Neural progenitor cell (in vitro differentiated cells): ENCODE results near the gene MYOM1. TPM values are rescaled to one million over a fixed set of nuclear protein-coding genes. Genes with fewer than 3 reads are reported as not detected.

ENCODE experiments used
- DNase-seq: peaks from one replicate; pipeline ENCODE4 v3.0.0-alpha.2; 2016; ENCODE audit warnings: low spot score
- H2AFZ ChIP-seq: fragments of 200-600 bp; sonication (generic); replicated peaks from 2 replicates; pipeline ENCODE4 v1.6.1; 2016; ENCODE audit warnings: antibody characterized with exemption
- H3F3A ChIP-seq: fragments of 200-600 bp; sonication (generic); 2 replicates; pipeline ENCODE4 v1.6.1; 2016; ENCODE audit warnings: antibody characterized with exemption, low read depth
- H3K27ac ChIP-seq: fragments of 200-600 bp; sonication (generic); 2 replicates; pipeline ENCODE4 v1.5.1; 2016; ENCODE audit warnings: mild to moderate bottlenecking
- H3K27me3 ChIP-seq: fragments of 200-600 bp; sonication (generic); 2 replicates; pipeline ENCODE4 v1.6.1; 2016; ENCODE audit warnings: mild to moderate bottlenecking, moderate library complexity
- H3K36me3 ChIP-seq: fragments of 200-600 bp; sonication (generic); 2 replicates; pipeline ENCODE4 v1.5.1; 2016
- H3K4me1 ChIP-seq: fragments of 200-600 bp; sonication (generic); 2 replicates; pipeline ENCODE4 v1.6.1; 2016; ENCODE audit warnings: mixed run types
- H3K4me2 ChIP-seq: fragments of 200-600 bp; sonication (generic); 2 replicates; pipeline ENCODE4 v1.6.1; 2016
- H3K4me3 ChIP-seq: fragments of 200-600 bp; sonication (generic); 2 replicates; pipeline ENCODE4 v1.5.1; 2016
- H3K79me2 ChIP-seq: fragments of 200-600 bp; sonication (generic); 2 replicates; pipeline ENCODE4 v1.6.1; 2016; ENCODE audit warnings: low read depth
- H3K9ac ChIP-seq: fragments of 200-600 bp; sonication (generic); 2 replicates; pipeline ENCODE4 v1.6.1; 2016
- H3K9me3 ChIP-seq: fragments of 200-600 bp; sonication (generic); 2 replicates; pipeline ENCODE4 v1.5.1; 2016; ENCODE audit warnings: low read depth
- H4K20me1 ChIP-seq: fragments of 200-600 bp; sonication (generic); 2 replicates; pipeline ENCODE4 v1.6.1; 2016; ENCODE audit warnings: low read depth
- H3K27ac Mint-ChIP-seq: 3 replicates; pipeline ENCODE4 v1.8.0; 2021; ENCODE audit warnings: mixed read lengths
- H3K27me3 Mint-ChIP-seq: 2 replicates; pipeline ENCODE4 v1.8.0; 2022; ENCODE audit warnings: low read depth, mild to moderate bottlenecking, inconsistent platforms, moderate library complexity, mixed read lengths; ENCODE audit not compliant: insufficient read depth
- H3K36me3 Mint-ChIP-seq: 3 replicates; pipeline ENCODE4 v1.8.0; 2021; ENCODE audit warnings: mixed read lengths
- H3K4me1 Mint-ChIP-seq: 3 replicates; pipeline ENCODE4 v1.8.0; 2021; ENCODE audit warnings: mixed read lengths
- H3K4me3 Mint-ChIP-seq: 3 replicates; pipeline ENCODE4 v1.8.0; 2021; ENCODE audit warnings: mild to moderate bottlenecking, moderate library complexity, mixed read lengths
- H3K9me3 Mint-ChIP-seq: 3 replicates; pipeline ENCODE4 v1.8.0; 2020; ENCODE audit warnings: mixed read lengths
- CTCF ChIP-seq: fragments of 200-600 bp; sonication (generic); IDR thresholded peaks from 2 replicates; pipeline ENCODE4 v1.5.1; 2017; ENCODE audit warnings: antibody characterized with exemption, mild to moderate bottlenecking
- EZH2 ChIP-seq: fragments of 200-600 bp; sonication (generic); IDR thresholded peaks from 2 replicates; pipeline ENCODE4 v1.6.1; 2017; ENCODE audit warnings: antibody characterized with exemption, mild to moderate bottlenecking, moderate library complexity
- EZH2phosphoT487 ChIP-seq: fragments of 200-600 bp; sonication (generic); IDR thresholded peaks from 2 replicates; pipeline ENCODE4 v1.6.1; 2017; ENCODE audit warnings: antibody characterized with exemption
- total RNA-seq: library from RNA; depleted of rRNA; stranded (reverse); fragments of >200 nt; gene quantifications from 2 replicates; pipeline ENCODE4 v1.2.3, GENCODE V29; 2015; ENCODE audit warnings: low replicate concordance

MYOM1 gene
- total RNA-seq, 1 donor from 2014 or later = 0.45 TPM

- no peaks in the 10 kb centered on the region for H3K27me3 ChIP-seq
- Mint-ChIP-seq H3K4me1 (no peaks in the 10 kb centered on the region), H3K27ac (no peak overlapping the region), H3K4me3 (no peak overlapping the region), H3K9me3 (no peaks in the 10 kb centered on the region), H3K36me3 (no peaks in the 10 kb centered on the region), H3K27me3 (peaks cover 7% of the 10 kb centered on the region)
- H4K20me1 ChIP-seq = no peaks in the 10 kb centered on the region
- no peaks in the 10 kb centered on the region for H3K4me1 ChIP-seq
- no peak overlapping the region for H3K27ac ChIP-seq
- no peak overlapping the region for H2AFZ ChIP-seq
- no peak overlapping the region for H3K4me3 ChIP-seq
- H3K79me2 ChIP-seq = no peaks in the 10 kb centered on the region
- no peak for TF ChIP-seq EZH2phosphoT487
- no peak for TF ChIP-seq CTCF
- no peak for TF ChIP-seq EZH2
- DNase-seq = no peak
- no peak overlapping the region for H3K9ac ChIP-seq
- no peak overlapping the region for H3K4me2 ChIP-seq
- no peaks in the 10 kb centered on the region for H3F3A ChIP-seq
- H3K9me3 ChIP-seq = no peaks in the 10 kb centered on the region
- peaks cover 4% of the 10 kb centered on the region for H3K36me3 ChIP-seq
These were observed 71.7 kb downstream of the MYOM1 start for GRCh38 chr18:3147935-3148554.

- Mint-ChIP-seq H3K36me3 (no peaks in the 10 kb centered on the region), H3K9me3 (peaks cover 9% of the 10 kb centered on the region), H3K4me1 (no peaks in the 10 kb centered on the region), H3K27me3 (no peaks in the 10 kb centered on the region), H3K27ac (no peak overlapping the region), H3K4me3 (no peak overlapping the region)
- DNase-seq = no peak
- Histone ChIP-seq H4K20me1 (no peaks in the 10 kb centered on the region), H3K4me2 (no peak overlapping the region), H3K4me1 (no peaks in the 10 kb centered on the region), H3K27me3 (no peaks in the 10 kb centered on the region), H3K27ac (no peak overlapping the region), H3K9me3 (no peaks in the 10 kb centered on the region), H3K9ac (no peak overlapping the region), H3K36me3 (peaks cover 4% of the 10 kb centered on the region), H2AFZ (no peak overlapping the region), H3F3A (no peaks in the 10 kb centered on the region), H3K4me3 (no peak overlapping the region), H3K79me2 (no peaks in the 10 kb centered on the region)
- TF ChIP-seq EZH2phosphoT487 = no peak
- no peak for TF ChIP-seq EZH2
- TF ChIP-seq CTCF = no peak
These were observed 78.7 kb downstream of the MYOM1 start for GRCh38 chr18:3140986-3141639.

GRCh38 chr18:3140342-3140741, 79.4 kb downstream of the MYOM1 start:
- H4K20me1 ChIP-seq = no peaks in the 10 kb centered on the region
- H3K36me3 ChIP-seq = peaks cover 4% of the 10 kb centered on the region
- TF ChIP-seq CTCF (no peak), EZH2 (no peak), EZH2phosphoT487 (no peak)
- no peaks in the 10 kb centered on the region for H3K9me3 ChIP-seq
- no peak overlapping the region for H3K9ac ChIP-seq
- Mint-ChIP-seq H3K4me3 (no peak overlapping the region), H3K9me3 (peaks cover 9% of the 10 kb centered on the region), H3K27me3 (no peaks in the 10 kb centered on the region), H3K27ac (no peak overlapping the region), H3K4me1 (no peaks in the 10 kb centered on the region), H3K36me3 (no peaks in the 10 kb centered on the region)
- H2AFZ ChIP-seq = no peak overlapping the region
- H3K4me3 ChIP-seq = no peak overlapping the region
- no peak overlapping the region for H3K27ac ChIP-seq
- no peak overlapping the region for H3K4me2 ChIP-seq
- H3K4me1 ChIP-seq = no peaks in the 10 kb centered on the region
- no peaks in the 10 kb centered on the region for H3K27me3 ChIP-seq
- H3K79me2 ChIP-seq = no peaks in the 10 kb centered on the region
- no peak for DNase-seq
- H3F3A ChIP-seq = no peaks in the 10 kb centered on the region
